H1 (cell line): ENCODE data around the gene SAG. TPM values are rescaled to one million over a fixed set of nuclear protein-coding genes. Genes with fewer than 3 reads are reported as not detected.

Experiments
- CTCF ChIA-PET: fragments of 300-600 bp; sonication (Branson Sonifier 250); formaldehyde crosslinking; loops from one replicate; lab custom pipeline; 2021; ENCODE audit not compliant: partially characterized antibody; lab: Charles Lee
- POLR2A ChIA-PET: fragments of 300-600 bp; sonication (Branson Sonifier 250); formaldehyde crosslinking; loops from one replicate; lab custom pipeline; 2021; ENCODE audit warnings: inconsistent platforms; ENCODE audit not compliant: partially characterized antibody; lab: Charles Lee
- DNase-seq, 2 experiments: peaks; one replicate each; pipeline versions ENCODE4 v3.0.0 to v3.0.0-alpha.2; 2010 to 2022; ENCODE audit warnings: low spot score in 2 of 2, low read depth in 1 of 2, mixed read lengths in 1 of 2
- FAIRE-seq: peaks from 2 replicates; lab custom pipeline; 2011; peaks lifted over from hg19 to GRCh38; lab: Jason Lieb, UNC
- H2AFZ ChIP-seq: 2 replicates; pipeline ENCODE4 v1.8.1; 2012; ENCODE audit warnings: low read length, inconsistent platforms
- H2AK5ac ChIP-seq: 2 replicates; pipeline ENCODE4 v1.6.1; 2013; ENCODE audit warnings: low read depth, low read length
- H2BK120ac ChIP-seq: replicated peaks from 2 replicates; pipeline ENCODE3; 2013; ENCODE audit warnings: low read depth, low read length, inconsistent platforms
- H2BK12ac ChIP-seq: 2 replicates; pipeline ENCODE4 v1.6.1; 2013; ENCODE audit warnings: low read depth, low read length
- H2BK15ac ChIP-seq: 2 replicates; pipeline ENCODE4 v1.6.1; 2013; ENCODE audit warnings: low read length
- H2BK20ac ChIP-seq: 2 replicates; pipeline ENCODE4 v1.6.1; 2013; ENCODE audit warnings: low read length
- H2BK5ac ChIP-seq: 2 replicates; pipeline ENCODE4 v1.6.1; 2013; ENCODE audit warnings: low read depth, low read length
- H3K14ac ChIP-seq: 2 replicates; pipeline ENCODE4 v1.6.1; 2013; ENCODE audit warnings: inconsistent platforms; ENCODE audit not compliant: insufficient read length
- H3K18ac ChIP-seq: 2 replicates; pipeline ENCODE4 v1.6.1; 2013; ENCODE audit warnings: low read length; ENCODE audit errors: extremely low read depth
- H3K23ac ChIP-seq: 2 replicates; pipeline ENCODE4 v1.6.1; 2013; ENCODE audit warnings: inconsistent platforms; ENCODE audit not compliant: insufficient read length
- H3K23me2 ChIP-seq: 2 replicates; pipeline ENCODE4 v1.6.1; 2013; ENCODE audit warnings: low read depth, low read length
- H3K27ac ChIP-seq: 2 replicates; pipeline ENCODE4 v1.6.1; 2011; ENCODE audit warnings: low read depth, low read length, inconsistent platforms
- H3K27me3 ChIP-seq, 4 experiments: replicated peaks in 1 of 4; 1 replicate in 1 of 4; 2 replicates in 3 of 4; pipeline versions ENCODE4 v1.6.1 to v1.8.1; 2011 to 2013; ENCODE audit warnings: low read length in 3 of 4, mild to moderate bottlenecking in 3 of 4, inconsistent platforms in 2 of 4, mixed read lengths in 2 of 4, moderate library complexity in 1 of 4; ENCODE audit not compliant: control insufficient read depth in 3 of 4, insufficient read depth in 3 of 4; ENCODE audit errors: extremely low read depth in 1 of 4
- H3K36me3 ChIP-seq, 4 experiments: 2 replicates each; pipeline versions ENCODE4 v1.6.1 to v1.8.1; 2011 to 2013; ENCODE audit warnings: mild to moderate bottlenecking in 4 of 4, low read length in 3 of 4, moderate library complexity in 2 of 4, control low read depth in 1 of 4, inconsistent platforms in 1 of 4; ENCODE audit not compliant: insufficient read depth in 4 of 4, control insufficient read depth in 2 of 4
- H3K4ac ChIP-seq: replicated peaks from 2 replicates; pipeline ENCODE3; 2013; ENCODE audit warnings: low read length, low read depth, mixed read lengths, inconsistent platforms; ENCODE audit not compliant: insufficient read length
- H3K4me1 ChIP-seq, 4 experiments: replicated peaks in 1 of 4; 1 replicate in 1 of 4; 2 replicates in 3 of 4; pipeline versions ENCODE4 v1.6.1 to v1.8.1; 2011 to 2013; ENCODE audit warnings: low read length in 3 of 4, inconsistent platforms in 2 of 4, mixed read lengths in 1 of 4; ENCODE audit not compliant: insufficient read depth in 4 of 4, control insufficient read depth in 3 of 4
- H3K4me2 ChIP-seq, 2 experiments: 2 replicates each; pipeline versions ENCODE4 v1.6.1 to v1.8.1; 2011 to 2013; ENCODE audit warnings: low read depth in 2 of 2, low read length in 2 of 2, control low read depth in 1 of 2, inconsistent platforms in 1 of 2, mild to moderate bottlenecking in 1 of 2; ENCODE audit not compliant: insufficient read depth in 1 of 2
- H3K4me3 ChIP-seq, 4 experiments: fragments of 200-600, 300-600 bp in 1 of 4; sonication (generic), shearing (Covaris generic), sonication (Bioruptor Twin) in 1 of 4; 2 replicates each; pipeline versions ENCODE4 v1.5.1 to v1.8.1; 2011 to 2016; ENCODE audit warnings: low read length in 4 of 4, low read depth in 3 of 4, control low read depth in 2 of 4, inconsistent platforms in 2 of 4, mild to moderate bottlenecking in 2 of 4, mixed read lengths in 1 of 4, moderate library complexity in 1 of 4; ENCODE audit not compliant: insufficient read depth in 2 of 4; ENCODE audit errors: extremely low read depth in 1 of 4
- H3K56ac ChIP-seq: replicated peaks from 2 replicates; pipeline ENCODE3; 2013; ENCODE audit warnings: low read depth, mild to moderate bottlenecking, mixed read lengths, low read length, inconsistent platforms; ENCODE audit not compliant: insufficient read length
- H3K79me1 ChIP-seq: 2 replicates; pipeline ENCODE4 v1.6.1; 2013; ENCODE audit warnings: low read depth, low read length, control low read depth
- H3K79me2 ChIP-seq, 2 experiments: 2 replicates each; pipeline versions ENCODE4 v1.6.1 to v1.8.1; 2012 to 2013; ENCODE audit warnings: low read length in 2 of 2, mild to moderate bottlenecking in 2 of 2, inconsistent platforms in 1 of 2; ENCODE audit not compliant: insufficient read depth in 2 of 2, control insufficient read depth in 1 of 2
- H3K9ac ChIP-seq, 4 experiments: replicated peaks in 1 of 4; 1 replicate in 1 of 4; 2 replicates in 3 of 4; pipeline versions ENCODE4 v1.6.1 to v1.8.1; 2011 to 2013; ENCODE audit warnings: low read depth in 3 of 4, low read length in 3 of 4, control low read depth in 2 of 4, mild to moderate bottlenecking in 2 of 4, moderate library complexity in 2 of 4, inconsistent platforms in 1 of 4; ENCODE audit errors: extremely low read depth in 1 of 4
- H3K9me3 ChIP-seq, 2 experiments: 2 replicates each; pipeline versions ENCODE4 v1.6.1 to v1.8.1; 2012 to 2013; ENCODE audit warnings: mild to moderate bottlenecking in 2 of 2, moderate library complexity in 2 of 2, control low read depth in 1 of 2, inconsistent platforms in 1 of 2, low read depth in 1 of 2, low read length in 1 of 2, mixed read lengths in 1 of 2; ENCODE audit not compliant: insufficient read depth in 2 of 2
- H4K20me1 ChIP-seq, 2 experiments: replicated peaks in 1 of 2; 2 replicates each; pipeline versions ENCODE3 to v1.8.1; 2011 to 2013; ENCODE audit warnings: inconsistent platforms in 2 of 2, low read length in 2 of 2, mild to moderate bottlenecking in 1 of 2; ENCODE audit not compliant: insufficient read depth in 2 of 2, control insufficient read depth in 1 of 2
- H4K5ac ChIP-seq: 2 replicates; pipeline ENCODE4 v1.6.1; 2013; ENCODE audit warnings: low read length, low read depth, mixed read lengths, inconsistent platforms; ENCODE audit not compliant: insufficient read length
- H4K8ac ChIP-seq: 2 replicates; pipeline ENCODE4 v1.8.0; 2013; ENCODE audit warnings: mild to moderate bottlenecking, moderate library complexity, low read length, inconsistent platforms; ENCODE audit not compliant: insufficient read depth; ENCODE audit errors: extremely low read depth
- H4K91ac ChIP-seq: replicated peaks from 2 replicates; pipeline ENCODE3; 2013; ENCODE audit warnings: low read length, mixed read lengths, inconsistent platforms; ENCODE audit not compliant: insufficient read length
- BACH1 ChIP-seq: IDR thresholded peaks from 2 replicates; pipeline ENCODE4 v1.6.1; 2012; ENCODE audit warnings: low read length, improper control_type of control experiment
- CEBPB ChIP-seq: IDR thresholded peaks from 2 replicates; pipeline ENCODE4 v1.6.1; 2012; ENCODE audit warnings: low read depth, low read length
- GTF2F1 ChIP-seq: IDR thresholded peaks from 2 replicates; pipeline ENCODE4 v1.6.1; 2012; ENCODE audit warnings: low read depth, low read length, improper control_type of control experiment, borderline replicate concordance
- JUN ChIP-seq: IDR thresholded peaks from 2 replicates; pipeline ENCODE4 v1.6.1; 2011; ENCODE audit warnings: low read depth, mild to moderate bottlenecking, improper control_type of control experiment, low read length
- NANOG ChIP-seq: IDR thresholded peaks from 2 replicates; pipeline ENCODE4 v1.6.1; 2011; ENCODE audit warnings: low read length, low read depth, mild to moderate bottlenecking, inconsistent platforms; ENCODE audit not compliant: insufficient read depth, poor library complexity, severe bottlenecking
- PHF8 ChIP-seq: fragments of 200-600 bp; sonication (generic); conservative IDR thresholded peaks from 2 replicates; pipeline ENCODE4 v1.7.1; 2012; ENCODE audit warnings: low read depth, mild to moderate bottlenecking, inconsistent platforms, low read length, moderate library complexity
- RXRA ChIP-seq: IDR thresholded peaks from 2 replicates; pipeline ENCODE4 v1.6.1; 2011; ENCODE audit warnings: low read depth, mild to moderate bottlenecking, low read length, moderate library complexity; ENCODE audit not compliant: insufficient read depth
- SIN3A ChIP-seq, 2 experiments: IDR thresholded peaks in 1 of 2; conservative IDR thresholded peaks in 1 of 2; 2 replicates each; pipeline ENCODE4 v1.6.1; 2011 to 2012; ENCODE audit warnings: low read length in 2 of 2, improper control_type of control experiment in 1 of 2, low read depth in 1 of 2, mild to moderate bottlenecking in 1 of 2
- TAF1 ChIP-seq: IDR thresholded peaks from 2 replicates; pipeline ENCODE4 v1.6.1; 2011; ENCODE audit warnings: mild to moderate bottlenecking, low read depth, low read length
- TCF12 ChIP-seq: IDR thresholded peaks from 2 replicates; pipeline ENCODE4 v1.6.1; 2011; ENCODE audit warnings: low read depth, mild to moderate bottlenecking, low read length
- WGBS, 2 experiments: shearing (Covaris generic) in 1 of 2; methylation state at CpG; one replicate each; pipeline versions ENCODE4 v1.1.6 to v1.1.7; 2013 to 2015; ENCODE audit warnings: low lambda C conversion rate in 2 of 2, mixed read lengths in 2 of 2, inconsistent platforms in 1 of 2, low coverage in 1 of 2, missing lambda C conversion rate in 1 of 2; ENCODE audit not compliant: insufficient replicate concordance in 2 of 2, insufficient coverage in 1 of 2, insufficient read length in 1 of 2; ENCODE audit errors: extremely low coverage in 1 of 2, missing lambda C conversion rate in 1 of 2; 5-methylcytosine and 5-hydroxymethylcytosine counted together
- polyA plus RNA-seq, 7 experiments: library from polyadenylated mRNA; depleted of rRNA in 3 of 7; stranded (reverse) in 5 of 7; unstranded in 2 of 7; fragments of >200 nt in 5 of 7; fragments of 200-250 nt in 2 of 7; gene quantifications; 1 replicate in 5 of 7; 2 replicates in 1 of 7; 4 replicates in 1 of 7; pipeline versions ENCODE4 v1.2.1 to v1.2.3, GENCODE V29; 2011 to 2013; ENCODE audit warnings: missing spikeins in 2 of 7, mixed read lengths in 2 of 7
- total RNA-seq: library from RNA; stranded (reverse); fragmentation: NEBNext Ultra II Directional; extraction: Animal tissue kit (Norgen Biotek cat#: 25700); gene quantifications from 2 replicates; pipeline ENCODE4 v1.2.1, GENCODE V29; 2021
- TF ChIP-seq, protein P1 (sequence below): IDR thresholded peaks from 2 replicates; pipeline ENCODE4 v1.6.1; 2011; ENCODE audit warnings: low read depth, mild to moderate bottlenecking, low read length; ENCODE audit not compliant: insufficient read depth
- TF ChIP-seq, protein P2 (sequence below): IDR thresholded peaks from 2 replicates; pipeline ENCODE4 v1.6.1; 2012; ENCODE audit warnings: inconsistent platforms
- TF ChIP-seq, protein P3 (sequence below): IDR thresholded peaks from 2 replicates; pipeline ENCODE4 v1.6.1; 2012; ENCODE audit warnings: inconsistent platforms

The SAG gene
- total and polyA plus RNA-seq, 2 of the 8 experiments (the other 6 are each of a cell fraction or from before 2014, with no cell fraction given) = not detected

DNA sequence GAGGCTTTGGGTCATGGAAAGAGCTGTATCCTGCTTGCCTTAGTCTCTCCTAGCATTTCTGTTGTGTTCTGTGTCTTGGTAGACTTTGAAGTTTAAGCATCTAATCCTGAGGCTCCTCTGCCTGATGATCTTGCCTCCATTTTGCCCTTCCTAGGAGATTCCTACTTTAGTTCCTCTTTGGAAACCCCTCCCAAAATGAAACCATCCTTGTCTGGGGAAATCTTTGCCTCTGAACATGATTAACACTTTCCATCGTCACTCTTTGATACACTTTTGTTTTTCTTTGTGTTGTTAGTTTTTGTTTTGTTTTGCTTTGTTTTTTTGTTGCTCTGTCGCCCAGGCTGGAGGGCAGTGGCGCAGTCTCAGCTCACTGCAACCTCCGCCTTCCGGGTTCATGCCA, 47.0 kb upstream of the SAG start:
- no peak overlapping the region for H3K27ac ChIP-seq
- CTCF ChIA-PET = interaction anchor here (1.3 kb wide), 1 partner anchor 9 kb away, joined by 4 read pairs; the partner anchor contains the start of gene ATG16L1
- no peak overlapping the region for H3K23ac ChIP-seq
- no peaks in the 10 kb centered on the region; the same call in 1 of the 2 replicates for H3K79me1 ChIP-seq
- DNase-seq (no peak), FAIRE-seq (no peak)
- H3K27me3 ChIP-seq = no peaks in the 10 kb centered on the region
- no peaks in the 10 kb centered on the region for H3K4me1 ChIP-seq
- no peaks in the 10 kb centered on the region for H3K9me3 ChIP-seq
- 92% methylated on average over 5 of the region's 5 CpGs; no CpG with 5 or more reads in 1 of the 2 experiments for WGBS, 2 experiments
- H3K4me2 ChIP-seq = no peak overlapping the region
- H4K8ac ChIP-seq = no peak overlapping the region
- no peak overlapping the region for H3K56ac ChIP-seq
- H2AFZ ChIP-seq = no peak overlapping the region
- no peak overlapping the region for H3K4ac ChIP-seq
- H4K5ac ChIP-seq = no peak overlapping the region
- H3K4me3 ChIP-seq = no peak overlapping the region
- H2BK15ac ChIP-seq = no peak overlapping the region
- H2BK120ac ChIP-seq = no peak overlapping the region
- H3K79me2 ChIP-seq = peaks cover 0 to 28% of the 10 kb centered on the region in 2 experiments; a peak in 3 of 4 replicates
- H4K20me1 ChIP-seq = peaks cover 7% of the 10 kb centered on the region in 2 experiments
- H3K36me3 ChIP-seq = peaks cover 28 to 91% (median 70%) of the 10 kb centered on the region in 4 experiments
- POLR2A ChIA-PET = no interaction called here
- no peak overlapping the region for H3K18ac ChIP-seq
- no peak overlapping the region for H2BK5ac ChIP-seq
- no peaks in the 10 kb centered on the region for H3K23me2 ChIP-seq
- no peak overlapping the region for H2BK12ac ChIP-seq
- H2AK5ac ChIP-seq = no peak overlapping the region
- no peak overlapping the region for H4K91ac ChIP-seq
- H3K14ac ChIP-seq = no peak overlapping the region
- H3K9ac ChIP-seq = no peak overlapping the region
- H2BK20ac ChIP-seq = no peak overlapping the region
- TF ChIP-seq NANOG (no peak), PHF8 (no peak), CEBPB (no peak), JUN (no peak), RXRA (no peak), GTF2F1 (no peak), SIN3A (conservative IDR thresholded peaks at IDR 0.05 in 1 of 2, IDR thresholded peaks at IDR 0.05 in 1 of 2; ENCODE audit: low read depth in 1 of 2, low read length in 2 of 2) (no peak), TAF1 (no peak), BACH1 (no peak), TCF12 (no peak)
- TF ChIP-seq, protein P1, sequence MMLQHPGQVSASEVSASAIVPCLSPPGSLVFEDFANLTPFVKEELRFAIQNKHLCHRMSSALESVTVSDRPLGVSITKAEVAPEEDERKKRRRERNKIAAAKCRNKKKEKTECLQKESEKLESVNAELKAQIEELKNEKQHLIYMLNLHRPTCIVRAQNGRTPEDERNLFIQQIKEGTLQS = no peak
- TF ChIP-seq, protein P2, sequence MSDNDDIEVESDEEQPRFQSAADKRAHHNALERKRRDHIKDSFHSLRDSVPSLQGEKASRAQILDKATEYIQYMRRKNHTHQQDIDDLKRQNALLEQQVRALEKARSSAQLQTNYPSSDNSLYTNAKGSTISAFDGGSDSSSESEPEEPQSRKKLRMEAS = no peak
- TF ChIP-seq, protein P3, sequence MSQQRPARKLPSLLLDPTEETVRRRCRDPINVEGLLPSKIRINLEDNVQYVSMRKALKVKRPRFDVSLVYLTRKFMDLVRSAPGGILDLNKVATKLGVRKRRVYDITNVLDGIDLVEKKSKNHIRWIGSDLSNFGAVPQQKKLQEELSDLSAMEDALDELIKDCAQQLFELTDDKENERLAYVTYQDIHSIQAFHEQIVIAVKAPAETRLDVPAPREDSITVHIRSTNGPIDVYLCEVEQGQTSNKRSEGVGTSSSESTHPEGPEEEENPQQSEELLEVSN = no peak
